NCI-H2081 (cell line): ENCODE results near the gene NDUFB10.
A peak's percentile ranks its signal among the peaks of the same experiment; 100 is the strongest.
"Not testable (repeated sequence)": the region's sequence is repeated elsewhere in the genome, so short reads cannot be mapped to it uniquely, and the experiment has no call there.

Experiments used
- DNase-seq, 2 experiments: peaks; one replicate each; lab custom pipeline; 2025; lab: John Stamatoyannopoulos, UW

NDUFB10 gene

GRCh38 chr16:1959269-1960039, at the start of gene NDUFB10:
Gene NDUFB10, plus strand, starts transcription at chr16:1959538. Its CDS starts 87 bp downstream, at chr16:1959625.
- DNase-seq, result peak; percentile 83 to 88

- DNase-seq, result no peak
Observed at GRCh38 chr16:1909561-1910231, 49.6 kb upstream of the NDUFB10 start.

GRCh38 chr16:1911467-1912214, 47.7 kb upstream of the NDUFB10 start:
- DNase-seq, result no peak

- no peak for DNase-seq
Observed at GRCh38 chr16:1912215-1912543, 47.2 kb upstream of the NDUFB10 start.

GRCh38 chr16:1913327-1914083, 45.8 kb upstream of the NDUFB10 start:
- peak; percentile 62 to 79 for DNase-seq

GRCh38 chr16:1914084-1914608, 45.2 kb upstream of the NDUFB10 start:
- DNase-seq, result no peak

GRCh38 chr16:1914988-1915387, 44.4 kb upstream of the NDUFB10 start:
- no peak for DNase-seq

- no peak for DNase-seq
Observed at GRCh38 chr16:1915732-1916639, 43.4 kb upstream of the NDUFB10 start.

GRCh38 chr16:1916640-1916990, 42.7 kb upstream of the NDUFB10 start:
- no peak for DNase-seq

GRCh38 chr16:1917056-1917664, 42.2 kb upstream of the NDUFB10 start:
- no peak for DNase-seq

- DNase-seq, result no peak
Observed at GRCh38 chr16:1917665-1918350, 41.5 kb upstream of the NDUFB10 start.

GRCh38 chr16:1918351-1919326, 40.7 kb upstream of the NDUFB10 start, which contains the start of gene HS3ST6:
Gene HS3ST6, minus strand, starts transcription at chr16:1918415. Its CDS starts 92 bp downstream, at chr16:1918323.
- no peak for DNase-seq

- DNase-seq, result no peak
Observed at GRCh38 chr16:1919327-1919998, 39.9 kb upstream of the NDUFB10 start.

- DNase-seq, result not testable (repeated sequence)
Observed at GRCh38 chr16:1920122-1920521, 39.2 kb upstream of the NDUFB10 start.

- no peak for DNase-seq
Observed at GRCh38 chr16:1920727-1921171, 38.6 kb upstream of the NDUFB10 start.

- DNase-seq, result no peak
Observed at GRCh38 chr16:1922357-1922756, 37.0 kb upstream of the NDUFB10 start.

GRCh38 chr16:1923299-1924034, 35.9 kb upstream of the NDUFB10 start:
- no peak for DNase-seq
